HepG2 (cell line): ENCODE measurements around the gene RNF148.

Experiments used
- EZH2 ChIP-seq: conservative IDR thresholded peaks from 2 replicates; pipeline ENCODE4 v1.6.1; 2012; ENCODE audit warnings: mild to moderate bottlenecking, low read depth, low read length, moderate library complexity
- JUN ChIP-seq: sonication (generic); formaldehyde crosslinking; IDR thresholded peaks from 2 replicates; pipeline ENCODE4 v1.4.0; 2020; ENCODE audit warnings: mild to moderate bottlenecking, missing genetic modification reagents
- MYPOP ChIP-seq: sonication (generic); formaldehyde crosslinking; IDR thresholded peaks from 2 replicates; pipeline ENCODE4 v1.8.1; 2023; ENCODE audit warnings: mild to moderate bottlenecking, moderate library complexity, missing genetic modification reagents
- NCOA1 ChIP-seq: sonication (generic); formaldehyde crosslinking; IDR thresholded peaks from 2 replicates; pipeline ENCODE4 v1.9.0; 2021; ENCODE audit warnings: missing genetic modification reagents
- ZNF101 ChIP-seq: sonication (generic); formaldehyde crosslinking; IDR thresholded peaks from 2 replicates; pipeline ENCODE4 v1.4.0; 2020; ENCODE audit warnings: mild to moderate bottlenecking, low read depth, missing genetic modification reagents, borderline replicate concordance
- ZNF367 ChIP-seq: sonication (generic); formaldehyde crosslinking; IDR thresholded peaks from 2 replicates; pipeline ENCODE4 v1.4.0; 2020; ENCODE audit warnings: missing genetic modification reagents, borderline replicate concordance
- TF ChIP-seq, protein P1 (sequence below): sonication (generic); formaldehyde crosslinking; IDR thresholded peaks from 2 replicates; pipeline ENCODE4 v1.5.0; 2020; ENCODE audit warnings: mild to moderate bottlenecking, missing genetic modification reagents, moderate library complexity
- TF ChIP-seq, protein P2 (sequence below): sonication (generic); formaldehyde crosslinking; IDR thresholded peaks from 2 replicates; pipeline ENCODE4 v1.8.1; 2023; ENCODE audit warnings: missing genetic modification reagents, inconsistent platforms, borderline replicate concordance

- TF ChIP-seq ZNF367 (no peak), ZNF101 (CRISPR knock-in tag) (no peak), EZH2 (no peak), MYPOP (no peak), JUN (no peak), NCOA1 (CRISPR knock-in tag) (no peak)
- TF ChIP-seq, protein P1, sequence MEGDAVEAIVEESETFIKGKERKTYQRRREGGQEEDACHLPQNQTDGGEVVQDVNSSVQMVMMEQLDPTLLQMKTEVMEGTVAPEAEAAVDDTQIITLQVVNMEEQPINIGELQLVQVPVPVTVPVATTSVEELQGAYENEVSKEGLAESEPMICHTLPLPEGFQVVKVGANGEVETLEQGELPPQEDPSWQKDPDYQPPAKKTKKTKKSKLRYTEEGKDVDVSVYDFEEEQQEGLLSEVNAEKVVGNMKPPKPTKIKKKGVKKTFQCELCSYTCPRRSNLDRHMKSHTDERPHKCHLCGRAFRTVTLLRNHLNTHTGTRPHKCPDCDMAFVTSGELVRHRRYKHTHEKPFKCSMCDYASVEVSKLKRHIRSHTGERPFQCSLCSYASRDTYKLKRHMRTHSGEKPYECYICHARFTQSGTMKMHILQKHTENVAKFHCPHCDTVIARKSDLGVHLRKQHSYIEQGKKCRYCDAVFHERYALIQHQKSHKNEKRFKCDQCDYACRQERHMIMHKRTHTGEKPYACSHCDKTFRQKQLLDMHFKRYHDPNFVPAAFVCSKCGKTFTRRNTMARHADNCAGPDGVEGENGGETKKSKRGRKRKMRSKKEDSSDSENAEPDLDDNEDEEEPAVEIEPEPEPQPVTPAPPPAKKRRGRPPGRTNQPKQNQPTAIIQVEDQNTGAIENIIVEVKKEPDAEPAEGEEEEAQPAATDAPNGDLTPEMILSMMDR (CRISPR knock-in tag): no peak
- TF ChIP-seq, protein P2, sequence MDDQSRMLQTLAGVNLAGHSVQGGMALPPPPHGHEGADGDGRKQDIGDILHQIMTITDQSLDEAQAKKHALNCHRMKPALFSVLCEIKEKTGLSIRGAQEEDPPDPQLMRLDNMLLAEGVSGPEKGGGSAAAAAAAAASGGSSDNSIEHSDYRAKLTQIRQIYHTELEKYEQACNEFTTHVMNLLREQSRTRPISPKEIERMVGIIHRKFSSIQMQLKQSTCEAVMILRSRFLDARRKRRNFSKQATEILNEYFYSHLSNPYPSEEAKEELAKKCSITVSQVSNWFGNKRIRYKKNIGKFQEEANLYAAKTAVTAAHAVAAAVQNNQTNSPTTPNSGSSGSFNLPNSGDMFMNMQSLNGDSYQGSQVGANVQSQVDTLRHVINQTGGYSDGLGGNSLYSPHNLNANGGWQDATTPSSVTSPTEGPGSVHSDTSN (CRISPR knock-in tag): no peak
These were observed 26.3 kb downstream of the RNF148 start for GRCh38 chr7:122676466-122676865.
